Esophagus squamous epithelium (tissue), 5 donors: Measurements from ENCODE around the gene ARSI. TPM values are rescaled to one million over a fixed set of nuclear protein-coding genes. Genes with fewer than 3 reads are reported as not detected.
A peak's percentile ranks its signal among the peaks of the same experiment; 100 is the strongest.

ENCODE experiments used
- DNase-seq: peaks from one replicate; lab custom pipeline; 2025; lab: John Stamatoyannopoulos, UW
- H3K27ac ChIP-seq, 4 donors: fragments of 200-600 bp; sonication (generic); one replicate each; pipeline ENCODE4 v1.5.1; 2016 to 2019; ENCODE audit warnings: mild to moderate bottlenecking in 1 of 4
- H3K27me3 ChIP-seq, 4 donors: fragments of 200-600 bp; sonication (generic); 1 replicate in 3 of 4; 2 replicates in 1 of 4; pipeline versions ENCODE4 v1.5.1 to v1.6.0; 2017 to 2021; ENCODE audit warnings: antibody characterized with exemption in 1 of 4
- H3K36me3 ChIP-seq, 3 donors: fragments of 200-600 bp; sonication (generic); one replicate each; pipeline ENCODE4 v1.5.1; 2016 to 2019
- H3K4me1 ChIP-seq, 3 donors: fragments of 200-600 bp; sonication (generic); one replicate each; pipeline ENCODE4 v1.5.1; 2017 to 2019
- H3K4me3 ChIP-seq, 4 donors: fragments of 200-600 bp; sonication (generic); 1 replicate in 3 of 4; 2 replicates in 1 of 4; pipeline ENCODE4 v1.5.1; 2016 to 2019; ENCODE audit warnings: mild to moderate bottlenecking in 2 of 4, moderate library complexity in 1 of 4
- H3K9me3 ChIP-seq, 3 donors: fragments of 200-600 bp; sonication (generic); one replicate each; pipeline ENCODE4 v1.5.1; 2016 to 2019
- POLR2A ChIP-seq, 4 donors: fragments of 450-650 bp; IDR thresholded peaks; one replicate each; pipeline ENCODE4 v1.6.1; 2017; ENCODE audit warnings: antibody characterized with exemption in 4 of 4, mild to moderate bottlenecking in 4 of 4, moderate library complexity in 3 of 4
- WGBS, 2 donors: methylation state at CpG; one replicate each; pipeline ENCODE4 v1.1.5; 2018; 5-methylcytosine and 5-hydroxymethylcytosine counted together
- intact Hi-C: fragments of 100-400 bp; cut with DNase I; formaldehyde crosslinking; loops from one replicate; pipeline ENCODE4 v1.15.0; 2022
- total RNA-seq, 4 donors: library from RNA; depleted of rRNA; stranded (reverse); fragments of >200 nt; gene quantifications; one replicate each; pipeline ENCODE4 v1.1.0, GENCODE V29; 2016
- TF ChIP-seq, protein P1 (sequence below), 6 experiments: fragments of 450-650 bp in 4 of 6; fragments of 200-600 bp in 2 of 6; sonication (generic) in 2 of 6; IDR thresholded peaks; one replicate each; pipeline ENCODE4 v1.5.1; 2016 to 2019; ENCODE audit warnings: antibody characterized with exemption in 6 of 6, mild to moderate bottlenecking in 4 of 6, moderate library complexity in 4 of 6
- donor health status: DM: yes; HTN: yes; CAD: no.

ARSI gene
- total RNA-seq, 4 donors from 2014 or later, result 2.1 to 7.2 (median 5.1) TPM

DNA sequence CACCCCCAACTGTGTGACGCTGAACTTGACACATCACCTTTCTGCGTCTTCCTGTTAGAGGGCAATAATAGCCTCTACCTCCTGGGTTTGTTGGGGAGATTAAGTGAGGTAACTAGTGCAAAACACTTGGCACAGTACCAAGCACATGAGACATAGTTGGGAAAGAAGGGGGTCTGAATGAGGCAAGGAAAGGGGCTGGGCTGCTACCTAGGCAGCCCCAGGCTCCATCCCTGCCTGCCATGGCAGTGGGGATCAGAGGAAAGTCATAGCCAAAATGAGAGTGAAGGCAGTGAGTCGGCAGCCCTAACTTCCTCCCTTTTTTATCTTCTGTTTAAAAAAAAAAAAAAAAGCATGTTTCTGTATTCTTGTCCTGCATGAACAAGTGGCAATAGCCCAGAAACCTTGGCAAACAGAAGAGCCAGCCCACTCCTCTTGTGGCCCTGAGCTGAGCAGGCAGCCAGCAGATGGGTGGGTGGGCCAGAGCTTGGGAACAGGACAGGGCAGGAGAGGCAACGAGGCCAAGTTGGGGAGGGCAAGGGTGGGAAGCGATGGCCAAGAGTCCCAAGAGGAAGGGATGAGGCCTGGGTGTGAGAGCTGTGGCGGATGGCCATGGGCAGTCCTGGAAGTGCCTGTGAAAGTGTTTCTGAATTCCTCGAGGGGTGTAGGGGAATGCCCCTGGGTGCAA lies 24.5 kb downstream of the ARSI start:
- no peak for DNase-seq

DNA sequence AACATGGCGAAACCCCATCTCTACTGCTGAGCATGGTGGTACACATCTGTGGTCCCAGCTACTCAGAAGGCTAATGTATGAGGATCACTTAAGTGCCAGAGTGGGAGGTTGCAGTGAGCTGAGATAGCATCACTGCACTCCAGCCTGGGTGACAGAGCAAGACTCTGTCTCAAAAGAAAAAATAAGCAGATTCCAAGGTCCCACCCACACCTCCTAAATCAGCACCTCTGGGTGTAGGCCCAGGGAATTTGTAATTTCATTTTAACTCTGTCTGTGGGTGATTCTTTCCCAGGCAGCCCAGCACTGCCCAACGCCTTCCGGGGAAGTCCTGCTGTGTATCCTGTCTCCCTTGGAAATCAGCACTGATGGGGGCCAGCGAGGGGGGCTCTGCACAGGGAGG lies 25.7 kb downstream of the ARSI start:
- WGBS, 2 donors, result 83 to 90% methylated on average over 3 of the region's 4 CpGs
- no peaks in the 10 kb centered on the region for H3K9me3 ChIP-seq
- no peak overlapping the region for H3K4me3 ChIP-seq

More for the DNA sequence above, 24.5 kb downstream of the ARSI start:
- no peak overlapping the region for H3K27ac ChIP-seq
- H3K4me3 ChIP-seq, result no peak overlapping the region
- no peaks in the 10 kb centered on the region for H3K36me3 ChIP-seq
- intact Hi-C loops, result loop anchor here (10.0 kb wide), 2 partner anchors 77 to 157 kb away; partner anchors contain the start of gene TCOF1
- TF ChIP-seq POLR2A (IDR thresholded peaks at IDR 0.05), result no peak
- TF ChIP-seq, protein P1, sequence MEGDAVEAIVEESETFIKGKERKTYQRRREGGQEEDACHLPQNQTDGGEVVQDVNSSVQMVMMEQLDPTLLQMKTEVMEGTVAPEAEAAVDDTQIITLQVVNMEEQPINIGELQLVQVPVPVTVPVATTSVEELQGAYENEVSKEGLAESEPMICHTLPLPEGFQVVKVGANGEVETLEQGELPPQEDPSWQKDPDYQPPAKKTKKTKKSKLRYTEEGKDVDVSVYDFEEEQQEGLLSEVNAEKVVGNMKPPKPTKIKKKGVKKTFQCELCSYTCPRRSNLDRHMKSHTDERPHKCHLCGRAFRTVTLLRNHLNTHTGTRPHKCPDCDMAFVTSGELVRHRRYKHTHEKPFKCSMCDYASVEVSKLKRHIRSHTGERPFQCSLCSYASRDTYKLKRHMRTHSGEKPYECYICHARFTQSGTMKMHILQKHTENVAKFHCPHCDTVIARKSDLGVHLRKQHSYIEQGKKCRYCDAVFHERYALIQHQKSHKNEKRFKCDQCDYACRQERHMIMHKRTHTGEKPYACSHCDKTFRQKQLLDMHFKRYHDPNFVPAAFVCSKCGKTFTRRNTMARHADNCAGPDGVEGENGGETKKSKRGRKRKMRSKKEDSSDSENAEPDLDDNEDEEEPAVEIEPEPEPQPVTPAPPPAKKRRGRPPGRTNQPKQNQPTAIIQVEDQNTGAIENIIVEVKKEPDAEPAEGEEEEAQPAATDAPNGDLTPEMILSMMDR (IDR thresholded peaks at IDR 0.05), result no peak
- 49 to 60% methylated on average over 3 to 6 of the region's 7 CpGs for WGBS, 2 donors
- no peaks in the 10 kb centered on the region for H3K4me1 ChIP-seq
- H3K9me3 ChIP-seq, result no peaks in the 10 kb centered on the region
- H3K27me3 ChIP-seq, result peaks cover 0 to 5% (median 0%) of the 10 kb centered on the region in 4 donors

DNA sequence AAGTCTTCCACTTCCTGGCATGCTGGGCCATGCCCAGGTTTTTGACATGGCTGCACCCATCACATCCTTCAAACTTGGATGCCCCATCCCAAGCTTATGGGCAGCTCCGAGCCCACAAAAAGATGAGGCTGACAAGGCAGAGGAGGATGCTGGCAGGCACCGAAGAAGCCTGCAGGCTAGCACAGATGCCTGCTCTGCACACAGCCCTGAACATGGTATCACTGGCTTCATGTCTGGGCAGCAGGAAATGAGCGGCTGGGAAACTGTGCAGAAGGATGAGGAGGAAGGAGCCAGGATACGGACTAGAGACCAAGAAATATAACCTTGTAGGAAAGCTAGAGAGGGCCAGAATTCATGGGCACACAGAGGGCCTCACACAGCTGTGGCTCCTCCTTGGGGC lies 27.9 kb downstream of the ARSI start:
- Histone ChIP-seq H3K9me3 (no peaks in the 10 kb centered on the region), H3K27ac (no peak overlapping the region), H3K4me1 (peaks cover 0 to 8% (median 0%) of the 10 kb centered on the region in 3 donors), H3K4me3 (no peak overlapping the region), H3K27me3 (peaks cover 0 to 4% (median 0%) of the 10 kb centered on the region in 4 donors), H3K36me3 (no peaks in the 10 kb centered on the region)
- no peak for DNase-seq
- TF ChIP-seq POLR2A (IDR thresholded peaks at IDR 0.05), result no peak
- TF ChIP-seq, protein P1 (IDR thresholded peaks at IDR 0.05), result no peak
- WGBS, 2 donors, result 81 to 90% methylated on average over 3 of the region's 4 CpGs
- intact Hi-C loops, result loop anchor here (10.0 kb wide), 2 partner anchors 80 to 160 kb away; partner anchors contain the start of gene TCOF1

More for the DNA sequence above, 25.7 kb downstream of the ARSI start:
- intact Hi-C loops, result loop anchor here (10.0 kb wide), 2 partner anchors 78 to 158 kb away; partner anchors contain the start of gene TCOF1
- no peak for TF ChIP-seq POLR2A (IDR thresholded peaks at IDR 0.05)
- TF ChIP-seq, protein P1 (IDR thresholded peaks at IDR 0.05), result no peak
- Histone ChIP-seq H3K27me3 (peaks cover 0 to 5% (median 0%) of the 10 kb centered on the region in 4 donors), H3K4me1 (no peaks in the 10 kb centered on the region), H3K36me3 (no peaks in the 10 kb centered on the region), H3K27ac (no peak overlapping the region)
- no peak for DNase-seq

DNA sequence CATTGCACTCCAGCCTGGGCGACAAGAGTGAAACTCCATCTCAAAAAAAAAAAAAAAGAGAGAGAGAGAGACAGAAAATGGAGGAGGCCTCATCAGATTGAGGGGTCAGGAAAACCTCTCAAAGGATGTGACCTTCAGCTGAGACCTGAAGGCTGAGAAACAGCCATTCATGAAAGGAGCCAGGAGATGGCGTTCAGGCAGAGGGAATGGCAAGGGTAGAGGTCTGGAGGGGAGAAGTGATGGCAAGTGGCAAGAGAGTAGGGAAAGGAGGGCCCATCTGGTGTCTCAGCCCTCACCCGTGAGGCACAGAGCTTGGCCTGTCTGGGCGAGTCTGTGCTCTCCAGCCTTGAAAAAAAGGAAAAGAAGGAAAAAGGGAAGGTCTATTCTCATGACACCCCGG lies 30.2 kb downstream of the ARSI start:
- no peaks in the 10 kb centered on the region for H3K9me3 ChIP-seq
- H3K27me3 ChIP-seq, result no peaks in the 10 kb centered on the region
- H3K4me3 ChIP-seq, result no peak overlapping the region
- intact Hi-C loops, result loop anchor here (10.0 kb wide), 2 partner anchors 82 to 162 kb away; partner anchors contain the start of gene TCOF1
- TF ChIP-seq POLR2A (IDR thresholded peaks at IDR 0.05), result no peak
- TF ChIP-seq, protein P1 (IDR thresholded peaks at IDR 0.05), result peak in 5 of 6 experiments; percentile 6 to 53 (median 20)
- no peaks in the 10 kb centered on the region for H3K36me3 ChIP-seq
- WGBS, 2 donors, result 26 to 53% methylated on average over 5 of the region's 5 CpGs
- peaks cover 0 to 8% (median 0%) of the 10 kb centered on the region in 3 donors for H3K4me1 ChIP-seq
- H3K27ac ChIP-seq, result no peak overlapping the region
- DNase-seq, result no peak

DNA sequence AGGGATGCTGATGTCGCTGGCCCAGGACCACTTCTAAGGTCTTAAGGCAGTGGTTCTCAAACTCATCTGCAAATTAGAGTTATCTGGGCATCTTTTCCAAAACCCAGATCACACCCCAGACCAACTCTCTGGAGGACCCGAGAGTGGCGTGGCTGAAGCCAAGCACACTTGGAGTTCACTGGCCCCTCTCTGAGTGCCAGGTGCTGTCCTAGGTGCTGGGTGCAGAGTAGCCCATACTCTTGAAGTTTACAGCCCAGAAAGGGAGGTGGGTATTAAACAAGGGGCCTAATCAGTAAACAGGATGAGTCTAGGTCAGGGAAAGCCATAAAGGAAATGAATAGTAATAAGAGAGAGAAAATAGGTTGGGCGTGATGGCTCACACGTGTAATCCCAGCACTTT lies 30.8 kb downstream of the ARSI start:
- TF ChIP-seq, protein P1 (IDR thresholded peaks at IDR 0.05), result no peak
- no peak for TF ChIP-seq POLR2A (IDR thresholded peaks at IDR 0.05)
- DNase-seq, result no peak
- WGBS, 2 donors, result 83% methylated on average over 5 of the region's 5 CpGs
- H3K4me3 ChIP-seq, result no peak overlapping the region
- intact Hi-C loops, result loop anchor here (10.0 kb wide), 2 partner anchors 83 to 163 kb away; partner anchors contain the start of gene TCOF1
- H3K4me1 ChIP-seq, result peaks cover 0 to 8% (median 0%) of the 10 kb centered on the region in 3 donors
- H3K36me3 ChIP-seq, result no peaks in the 10 kb centered on the region
- H3K9me3 ChIP-seq, result no peaks in the 10 kb centered on the region
- no peak overlapping the region for H3K27ac ChIP-seq
- H3K27me3 ChIP-seq, result no peaks in the 10 kb centered on the region
